NCI-H526 (cell line): ENCODE measurements around the gene CHRM4.

ENCODE experiments used
- DNase-seq, 2 experiments: peaks; one replicate each; lab custom pipeline; 2025; lab: John Stamatoyannopoulos, UW

Gene CHRM4

GRCh38 chr11:46391578-46392420, at the start of gene CHRM4:
Gene CHRM4 (minus strand): TSS chr11:46391776. CDS start chr11:46386557, 5,219 bp downstream.
- peak in 1 of 2 experiments; percentile 91 for DNase-seq

GRCh38 chr11:46438211-46438610, 46.6 kb upstream of the CHRM4 start:
- no peak for DNase-seq

GRCh38 chr11:46437122-46437689, 45.6 kb upstream of the CHRM4 start:
- no peak for DNase-seq

- DNase-seq: no peak
Measured at GRCh38 chr11:46436113-46436512, 44.5 kb upstream of the CHRM4 start.

- DNase-seq: no peak
Measured at GRCh38 chr11:46435679-46436078, 44.1 kb upstream of the CHRM4 start.

GRCh38 chr11:46431211-46431610, 39.6 kb upstream of the CHRM4 start:
- no peak for DNase-seq

GRCh38 chr11:46429717-46430116, 38.1 kb upstream of the CHRM4 start:
- no peak for DNase-seq

GRCh38 chr11:46427364-46427763, 35.8 kb upstream of the CHRM4 start:
- DNase-seq: no peak

- DNase-seq: no peak
Measured at GRCh38 chr11:46426233-46426991, 34.8 kb upstream of the CHRM4 start.

GRCh38 chr11:46422588-46422987, 31.0 kb upstream of the CHRM4 start:
- DNase-seq: no peak

- no peak for DNase-seq
Measured at GRCh38 chr11:46421257-46421880, 29.8 kb upstream of the CHRM4 start.

- DNase-seq: no peak
Measured at GRCh38 chr11:46420513-46420912, 28.9 kb upstream of the CHRM4 start.

GRCh38 chr11:46418751-46419150, 27.2 kb upstream of the CHRM4 start:
- DNase-seq: no peak

- no peak for DNase-seq
Measured at GRCh38 chr11:46417711-46418110, 26.1 kb upstream of the CHRM4 start.

GRCh38 chr11:46414879-46415278, 23.3 kb upstream of the CHRM4 start:
- DNase-seq: no peak

GRCh38 chr11:46414466-46414796, 22.9 kb upstream of the CHRM4 start:
- DNase-seq: no peak

- no peak for DNase-seq
Measured at GRCh38 chr11:46413760-46414465, 22.3 kb upstream of the CHRM4 start.

GRCh38 chr11:46410021-46410420, 18.4 kb upstream of the CHRM4 start:
- no peak for DNase-seq

- no peak for DNase-seq
Measured at GRCh38 chr11:46408407-46408986, 16.9 kb upstream of the CHRM4 start.

- no peak for DNase-seq
Measured at GRCh38 chr11:46407635-46408034, 16.1 kb upstream of the CHRM4 start.

- DNase-seq: no peak
Measured at GRCh38 chr11:46404476-46405017, 13.0 kb upstream of the CHRM4 start.
